IMR-90 (cell line): Measurements from ENCODE around the gene CPT1A. TPM values are rescaled to one million over a fixed set of nuclear protein-coding genes. Genes with fewer than 3 reads are reported as not detected.

ENCODE experiments used
- ATAC-seq: fragments of 200-7000 bp; cut with Tn5 transposase; 2 replicates; pipeline ENCODE4 v1.9.1; 2020; ENCODE audit warnings: low read depth, mild to moderate bottlenecking, moderate library complexity
- BruUV-seq: library from RNA; stranded (reverse); fragments of 400-500 nt; replicated peaks from 2 replicates; lab custom pipeline; 2021; lab: Mats Ljungman, UMichigan
- CTCF ChIA-PET: fragments of 300-600 bp; formaldehyde crosslinking; extraction: SDS; loops from one replicate; lab custom pipeline; 2021; ENCODE audit warnings: antibody characterized with exemption; lab: Yijun Ruan, JAX
- POLR2A ChIA-PET: fragments of 300-600 bp; sonication (Branson Sonifier 250); formaldehyde crosslinking; loops from one replicate; lab custom pipeline; 2022; ENCODE audit warnings: antibody characterized with exemption; ENCODE audit not compliant: unreplicated experiment; lab: Charles Lee
- DNase-seq: peaks from one replicate; pipeline ENCODE4 v3.0.0; 2013
- H2AFZ ChIP-seq: replicated peaks from 2 replicates; pipeline ENCODE3; 2013; ENCODE audit warnings: low read length, mild to moderate bottlenecking; ENCODE audit not compliant: poor library complexity
- H2AK5ac ChIP-seq: 2 replicates; pipeline ENCODE4 v1.6.1; 2013; ENCODE audit warnings: low read depth, low read length, inconsistent platforms
- H2AK9ac ChIP-seq: replicated peaks from 2 replicates; pipeline ENCODE3; 2013; ENCODE audit warnings: mild to moderate bottlenecking, low read depth, low read length, moderate library complexity; ENCODE audit not compliant: poor library complexity
- H2BK120ac ChIP-seq: 2 replicates; pipeline ENCODE4 v1.6.1; 2013; ENCODE audit warnings: low read depth, low read length, inconsistent platforms
- H2BK15ac ChIP-seq: 3 replicates; pipeline ENCODE4 v1.6.1; 2013; ENCODE audit warnings: low read depth, low read length, inconsistent platforms
- H2BK20ac ChIP-seq: 2 replicates; pipeline ENCODE4 v1.6.1; 2013; ENCODE audit warnings: low read depth, mild to moderate bottlenecking, inconsistent platforms, low read length, moderate library complexity
- H2BK5ac ChIP-seq: 2 replicates; pipeline ENCODE4 v1.6.1; 2013; ENCODE audit warnings: mild to moderate bottlenecking, low read depth, low read length, inconsistent platforms; ENCODE audit not compliant: poor library complexity, severe bottlenecking
- H3K14ac ChIP-seq: replicated peaks from 2 replicates; pipeline ENCODE4 v1.6.1; 2013; ENCODE audit warnings: low read depth, low read length, inconsistent platforms
- H3K18ac ChIP-seq: 2 replicates; pipeline ENCODE4 v1.6.1; 2013; ENCODE audit warnings: low read depth, low read length, control low read depth
- H3K23ac ChIP-seq: 2 replicates; pipeline ENCODE4 v1.6.1; 2013; ENCODE audit warnings: low read depth, low read length, inconsistent platforms
- H3K27ac ChIP-seq: 2 replicates; pipeline ENCODE4 v1.5.1; 2013; ENCODE audit warnings: mild to moderate bottlenecking, control low read depth, low read length; ENCODE audit not compliant: insufficient read depth
- H3K27me3 ChIP-seq: 2 replicates; pipeline ENCODE4 v1.6.1; 2013; ENCODE audit warnings: low read length; ENCODE audit not compliant: control insufficient read depth, insufficient read depth
- H3K36me3 ChIP-seq: 2 replicates; pipeline ENCODE4 v1.6.1; 2013; ENCODE audit warnings: low read length, mixed read lengths; ENCODE audit not compliant: control insufficient read depth, insufficient read depth
- H3K4ac ChIP-seq: 2 replicates; pipeline ENCODE4 v1.6.1; 2013; ENCODE audit warnings: low read depth, low read length, inconsistent platforms
- H3K4me1 ChIP-seq: 2 replicates; pipeline ENCODE4 v1.6.1; 2013; ENCODE audit warnings: low read length, mixed read lengths; ENCODE audit not compliant: control insufficient read depth, insufficient read depth
- H3K4me2 ChIP-seq: 2 replicates; pipeline ENCODE4 v1.6.1; 2013; ENCODE audit warnings: low read depth, mild to moderate bottlenecking, control low read depth, low read length, moderate library complexity
- H3K4me3 ChIP-seq: 2 replicates; pipeline ENCODE4 v1.5.1; 2013; ENCODE audit warnings: low read depth, mild to moderate bottlenecking, control low read depth, low read length, moderate library complexity; ENCODE audit not compliant: insufficient read depth
- H3K56ac ChIP-seq: 2 replicates; pipeline ENCODE4 v1.6.1; 2013; ENCODE audit warnings: low read length, inconsistent platforms; ENCODE audit not compliant: insufficient read depth; ENCODE audit errors: extremely low read depth
- H3K79me1 ChIP-seq, 2 experiments: 2 replicates each; pipeline ENCODE4 v1.6.1; 2013; ENCODE audit warnings: low read length in 2 of 2, inconsistent platforms in 1 of 2, low read depth in 1 of 2
- H3K9ac ChIP-seq: 2 replicates; pipeline ENCODE4 v1.6.1; 2013; ENCODE audit warnings: low read depth, low read length, control low read depth
- H3K9me1 ChIP-seq: 2 replicates; pipeline ENCODE4 v1.6.1; 2013; ENCODE audit warnings: low read length, inconsistent platforms; ENCODE audit not compliant: insufficient read depth
- H3K9me3 ChIP-seq: 2 replicates; pipeline ENCODE4 v1.6.1; 2013; ENCODE audit warnings: low read length; ENCODE audit not compliant: control insufficient read depth, insufficient read depth
- H4K20me1 ChIP-seq: 2 replicates; pipeline ENCODE4 v1.6.1; 2013; ENCODE audit warnings: low read length, inconsistent platforms; ENCODE audit not compliant: insufficient read depth
- H4K5ac ChIP-seq: 2 replicates; pipeline ENCODE4 v1.6.1; 2013; ENCODE audit warnings: mild to moderate bottlenecking, low read depth, low read length, control low read depth
- H4K8ac ChIP-seq, 2 experiments: 2 replicates each; pipeline ENCODE4 v1.6.1; 2013; ENCODE audit warnings: low read depth in 2 of 2, low read length in 2 of 2, control low read depth in 1 of 2, inconsistent platforms in 1 of 2
- H4K91ac ChIP-seq: 2 replicates; pipeline ENCODE4 v1.6.1; 2013; ENCODE audit warnings: low read depth, low read length, inconsistent platforms; ENCODE audit not compliant: insufficient read depth
- CEBPB ChIP-seq: IDR thresholded peaks from 2 replicates; pipeline ENCODE4 v1.6.1; 2012; ENCODE audit warnings: low read depth, low read length, improper control_type of control experiment
- CHD1 ChIP-seq: IDR thresholded peaks from 2 replicates; pipeline ENCODE4 v1.6.1; 2012; ENCODE audit warnings: low read depth, low read length, improper control_type of control experiment
- FOS ChIP-seq: fragments of 150-350 bp; IDR thresholded peaks from 2 replicates; pipeline ENCODE4 v1.6.1; 2016; ENCODE audit warnings: low read depth, low read length
- MXI1 ChIP-seq: IDR thresholded peaks from 2 replicates; pipeline ENCODE4 v1.6.1; 2012; ENCODE audit warnings: low read depth, mild to moderate bottlenecking, low read length, moderate library complexity, borderline replicate concordance
- RFX5 ChIP-seq: IDR thresholded peaks from 2 replicates; pipeline ENCODE4 v1.8.0; 2012; ENCODE audit warnings: low read depth, mild to moderate bottlenecking, low read length, moderate library complexity
- WGBS, 2 experiments: methylation state at CpG; one replicate each; pipeline versions ENCODE4 v1.1.5 to v1.1.7; 2013; ENCODE audit warnings: missing lambda C conversion rate in 2 of 2; ENCODE audit not compliant: insufficient read length in 1 of 2; ENCODE audit errors: extremely low coverage in 2 of 2; 5-methylcytosine and 5-hydroxymethylcytosine counted together
- dilution Hi-C: fragments of 300-500 bp; cut with HindIII; formaldehyde crosslinking; loops from one replicate; pipeline ENCODE4 v1.14.3; 2018; ENCODE audit warnings: low sequenced_read_pairs; ENCODE audit not compliant: unreplicated experiment
- in situ Hi-C: fragments of 300-500 bp; cut with MboI; formaldehyde crosslinking; loops from 3 replicates; pipeline ENCODE4 v1.14.3; 2019; ENCODE audit warnings: low sequenced_read_pairs, inconsistent platforms, mixed read lengths
- intact Hi-C: fragments of 100-400 bp; cut with micrococcal nuclease; formaldehyde crosslinking; loops from 2 replicates; pipeline ENCODE4 v1.10.0; 2022
- polyA plus RNA-seq, 3 experiments: library from polyadenylated mRNA; depleted of rRNA; stranded (reverse); fragments of >200 nt; gene quantifications; 2 replicates each; pipeline ENCODE4 v1.2.3, GENCODE V29; 2012; ENCODE audit warnings: low replicate concordance in 1 of 3
- total RNA-seq: library from RNA; depleted of rRNA; stranded (reverse); fragments of >200 nt; gene quantifications from 2 replicates; pipeline ENCODE4 v1.2.3, GENCODE V29; 2012

Gene CPT1A
- total and polyA plus RNA-seq, 2 of the 4 experiments (the other 2 are of a cell fraction), result 15.4 to 21.3 TPM

DNA sequence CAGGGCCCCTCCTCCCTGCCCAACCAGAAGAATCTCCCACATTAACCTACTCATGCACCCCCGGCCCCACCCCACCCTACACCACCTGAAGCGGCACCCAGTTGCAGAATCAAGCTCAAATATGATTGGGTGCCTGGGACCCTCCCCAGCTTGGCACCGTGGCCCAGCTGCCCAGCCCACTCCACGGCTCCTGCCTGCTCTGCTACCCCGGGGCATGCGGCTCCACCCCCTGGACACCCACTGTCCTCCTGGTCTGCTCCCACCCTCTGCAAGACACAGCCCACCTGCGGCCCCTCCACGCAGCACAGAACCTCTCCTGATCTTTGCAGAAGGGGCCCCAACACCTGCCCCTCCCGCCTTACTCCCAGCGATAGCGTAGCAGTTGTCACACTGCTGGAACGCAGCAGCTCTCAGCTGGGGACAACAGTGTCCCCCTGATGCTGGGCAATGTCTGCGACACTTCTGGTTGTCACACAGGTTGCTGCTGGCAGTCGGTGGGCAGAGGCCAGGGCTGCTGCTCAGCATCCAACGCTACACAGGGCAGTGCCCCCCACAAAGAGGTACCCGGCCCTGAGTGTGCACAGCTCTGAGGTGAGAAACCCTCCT is 58.4 kb downstream of the CPT1A start:
- Histone ChIP-seq H4K8ac (no peak overlapping the region), H3K27me3 (no peaks in the 10 kb centered on the region), H4K91ac (no peak overlapping the region), H3K4ac (no peak overlapping the region), H3K36me3 (peaks cover 51% of the 10 kb centered on the region), H3K4me1 (no peaks in the 10 kb centered on the region), H3K23ac (no peak overlapping the region), H3K4me3 (no peak overlapping the region), H4K20me1 (no peaks in the 10 kb centered on the region), H3K9me3 (no peaks in the 10 kb centered on the region), H4K5ac (no peak overlapping the region), H3K18ac (no peak overlapping the region), H2BK15ac (no peak overlapping the region), H2AK5ac (no peak overlapping the region), H2AK9ac (no peak overlapping the region), H3K27ac (no peak overlapping the region), H2BK5ac (no peak overlapping the region), H3K56ac (no peak overlapping the region), H3K14ac (no peak overlapping the region), H2AFZ (no peak overlapping the region), H3K79me1 (no peaks in the 10 kb centered on the region), H2BK120ac (no peak overlapping the region), H3K9me1 (no peaks in the 10 kb centered on the region), H3K4me2 (no peak overlapping the region), H2BK20ac (no peak overlapping the region), H3K9ac (no peak overlapping the region)
- dilution Hi-C loops, result no loop called here
- CTCF ChIA-PET, result interaction anchor here (0.6 kb wide), 1 partner anchor 246 kb away, joined by 3 read pairs; no protein-coding TSS in a partner anchor
- no peak for DNase-seq
- WGBS, 2 experiments, result 92% methylated on average over 11 of the region's 16 CpGs; no CpG with 5 or more reads in 1 of the 2 experiments
- no TSS peak for BruUV-seq
- POLR2A ChIA-PET, result no interaction called here
- no peak for TF ChIP-seq RFX5
- no peak for TF ChIP-seq MXI1
- TF ChIP-seq CHD1, result no peak
- TF ChIP-seq FOS, result no peak
- TF ChIP-seq CEBPB, result no peak
- in situ Hi-C loops, result no loop called here
- intact Hi-C loops, result no loop called here
- ATAC-seq, result no peak
